Fibroblast of skin of left quadriceps (primary cell): ENCODE results near the gene RAPGEF4.
A peak's percentile ranks its signal among the peaks of the same experiment; 100 is the strongest.

Experiments used
- DNase-seq, 2 experiments: peaks; one replicate each; pipeline ENCODE4 v3.0.0-alpha.2; 2013; ENCODE audit warnings: low read depth in 2 of 2

Gene RAPGEF4

DNA sequence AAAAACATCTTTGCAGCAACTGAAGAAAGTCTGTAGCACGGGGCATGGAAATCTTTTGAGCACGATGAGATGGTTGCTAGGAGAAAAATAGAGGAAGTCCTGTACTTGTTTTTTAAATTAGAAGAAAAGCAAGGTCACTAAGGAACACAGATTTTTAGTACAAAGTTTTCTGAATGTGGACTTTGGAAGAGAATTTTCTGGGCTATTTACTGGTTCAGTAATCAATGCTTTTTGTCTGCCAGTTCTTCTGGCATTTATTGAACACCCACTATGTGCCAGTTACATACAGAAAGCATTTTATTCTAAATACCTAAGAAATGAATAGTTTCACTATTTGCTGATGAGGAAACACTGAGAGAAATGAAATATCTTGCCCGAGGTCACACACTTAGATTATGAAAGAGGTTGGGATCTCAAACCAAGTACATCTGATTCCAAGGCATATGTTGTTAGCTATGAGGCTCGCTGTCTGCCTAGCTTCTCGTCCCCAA, 324.4 kb downstream of the RAPGEF4 start:
- no peak for DNase-seq

DNA sequence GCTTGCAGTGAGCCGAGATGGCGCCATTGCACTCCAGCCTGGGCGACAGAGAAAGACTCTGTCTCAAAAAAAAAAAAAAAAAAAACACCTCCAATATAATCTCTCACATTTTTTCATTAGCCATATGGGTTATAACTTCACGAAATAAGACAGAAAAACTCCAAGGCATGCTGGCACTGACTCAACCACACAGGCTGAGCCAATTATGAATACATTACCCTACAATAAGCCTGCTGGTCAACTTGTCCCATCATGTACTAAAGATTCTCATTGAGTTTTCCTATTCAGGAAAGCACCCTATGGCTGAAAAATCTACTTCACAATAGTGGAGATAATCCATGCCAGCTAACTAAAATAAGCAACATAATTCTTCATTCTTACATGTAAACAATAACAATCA, 327.2 kb downstream of the RAPGEF4 start:
- peak in 1 of 2 experiments; percentile 62 for DNase-seq

DNA sequence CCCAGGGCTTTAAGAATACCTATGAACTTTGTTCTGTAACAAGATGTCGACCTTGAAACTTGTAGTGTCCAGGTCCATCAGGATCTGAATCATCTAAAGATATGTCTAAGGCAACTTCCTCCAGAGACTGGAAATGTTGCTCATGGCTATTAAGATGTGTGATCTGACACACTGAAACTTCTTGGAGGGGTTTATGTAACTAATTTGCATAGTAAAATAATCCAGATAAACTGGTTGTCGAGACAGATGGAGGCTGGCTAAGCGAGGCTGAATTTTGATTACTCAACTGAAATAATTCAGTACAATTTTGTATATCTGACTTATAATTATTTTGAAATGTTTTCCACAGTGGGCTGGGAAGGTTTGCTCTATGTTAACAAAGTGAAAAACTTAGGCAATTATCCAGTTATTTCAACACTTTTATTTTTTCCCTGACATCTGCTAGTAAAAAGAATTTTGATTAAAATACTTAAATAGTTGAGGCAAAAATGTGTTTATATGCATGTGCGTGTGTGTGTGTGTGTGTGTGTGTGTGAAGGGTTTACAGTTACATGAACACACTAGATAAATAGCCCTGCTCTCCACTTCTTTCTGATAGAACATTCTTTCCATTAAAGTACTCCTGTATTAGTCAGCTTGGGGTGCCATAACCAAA, 328.6 kb downstream of the RAPGEF4 start:
- DNase-seq, result peak; percentile 62 to 72

DNA sequence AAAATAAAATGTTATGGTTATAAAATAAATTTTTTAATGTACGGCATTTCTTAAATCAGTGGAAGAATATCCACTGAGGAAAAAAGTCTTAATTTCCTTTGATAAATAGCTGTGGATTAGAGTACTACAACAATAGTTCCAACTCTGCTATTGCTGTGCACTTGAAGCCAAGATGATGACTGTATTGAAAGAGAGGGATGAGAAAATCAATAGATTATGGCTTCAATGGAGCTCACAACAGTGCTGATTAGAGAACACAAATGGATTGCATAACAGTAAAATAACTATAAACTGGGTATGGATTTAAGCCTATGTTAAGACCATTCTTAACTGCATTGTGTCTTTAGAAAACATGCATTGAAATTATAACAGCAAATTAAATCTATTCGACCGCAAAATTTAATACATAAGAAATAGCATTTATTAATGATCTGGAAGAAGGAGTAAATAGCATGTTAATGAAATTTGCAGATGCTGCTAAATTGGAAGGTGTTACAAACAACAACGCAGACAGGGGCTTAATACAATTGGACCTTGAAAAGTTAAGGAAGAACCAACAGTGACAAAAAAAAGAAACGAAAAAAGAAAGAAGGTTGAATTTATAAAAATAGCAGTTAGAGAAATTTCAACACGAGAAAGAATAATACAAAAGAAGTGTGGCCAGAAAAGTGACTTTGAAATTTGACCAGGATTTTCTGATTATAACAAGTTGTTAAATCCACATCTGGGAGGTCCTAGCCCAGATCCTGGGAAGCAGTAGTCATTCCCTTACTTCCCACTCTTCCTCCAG, 331.4 kb downstream of the RAPGEF4 start:
- no peak for DNase-seq

DNA sequence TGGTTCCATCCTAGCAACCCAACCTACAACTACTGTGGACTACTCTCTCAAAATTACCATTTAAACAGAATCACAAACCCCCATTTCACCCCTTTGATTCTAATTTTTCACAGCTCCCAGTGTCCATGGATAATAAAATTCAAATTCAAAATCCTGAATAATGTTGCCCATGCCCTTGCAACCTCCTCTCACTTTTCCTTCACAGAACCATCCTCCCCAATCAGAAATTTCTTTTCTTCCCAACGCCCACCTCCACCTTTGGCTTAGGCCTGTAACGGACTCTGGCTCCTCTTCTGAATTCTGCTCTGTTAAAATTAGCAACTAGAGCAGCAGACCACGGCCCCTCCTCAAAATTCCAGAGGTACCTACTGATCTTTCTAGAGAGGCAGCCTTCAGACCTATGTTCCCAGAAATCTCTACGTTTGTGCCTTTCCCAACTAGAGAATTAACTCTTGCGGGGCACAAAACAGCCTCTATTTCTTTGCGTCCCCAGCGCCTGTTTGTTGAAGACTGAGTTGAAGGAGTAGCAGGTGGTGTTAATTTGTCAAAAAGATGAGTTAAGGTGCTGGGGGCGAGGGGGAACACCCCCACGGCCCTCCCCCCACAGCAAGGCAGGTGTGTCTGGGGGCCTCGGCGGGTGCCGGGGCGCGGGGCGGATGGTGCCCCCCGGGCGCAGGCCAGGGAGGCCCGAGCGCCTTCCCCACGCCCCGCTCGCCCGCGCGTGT, 339.6 kb downstream of the RAPGEF4 start:
- no peak for DNase-seq

DNA sequence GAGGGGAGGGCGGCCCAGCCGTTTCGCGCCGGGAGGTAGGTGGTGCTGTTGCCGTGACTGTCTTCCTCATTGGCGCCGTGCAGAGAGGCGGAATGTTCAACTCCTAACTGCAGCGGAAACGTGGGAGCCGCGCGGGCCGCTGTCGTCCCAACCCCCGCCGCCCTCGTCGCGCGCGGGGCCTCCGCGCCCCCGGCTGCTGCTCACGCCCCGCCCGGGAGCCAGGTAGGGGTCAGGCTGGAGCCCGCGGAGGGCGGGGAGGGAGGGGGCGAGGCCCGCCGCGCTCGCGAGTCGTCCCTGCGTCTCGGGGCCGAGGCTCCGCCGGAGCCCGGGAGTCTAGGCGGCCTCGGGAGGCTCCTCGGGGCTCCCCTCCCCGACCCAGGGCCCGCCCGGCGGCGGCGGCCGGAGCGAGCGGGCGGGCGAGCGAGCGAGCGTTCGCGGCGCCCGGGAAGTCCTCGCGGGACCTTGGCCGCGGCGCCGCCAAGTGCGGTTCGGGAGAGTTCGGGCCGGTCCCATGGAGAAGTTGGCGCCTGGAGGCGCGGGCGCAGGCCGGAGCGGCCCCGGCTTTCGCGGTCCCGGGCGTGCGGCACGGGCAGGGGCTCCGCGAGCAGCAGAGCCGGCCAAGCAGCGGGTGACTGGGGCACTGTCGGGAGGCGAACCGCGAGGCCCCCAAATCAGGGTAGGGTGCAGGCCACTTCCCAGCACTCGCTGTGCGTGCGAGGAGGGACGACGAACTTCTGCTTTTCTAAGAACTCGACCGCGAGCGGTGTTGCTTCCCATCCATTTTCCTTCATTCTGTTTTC, 340.3 kb downstream of the RAPGEF4 start, which contains the start of gene MAP3K20:
TSS of gene MAP3K20 (plus strand) at position 66 of the 800 bp plus-strand sequence. CDS start 15,186 bp downstream, outside the sequence.
- peak in 1 of 2 experiments; percentile 61 for DNase-seq

DNA sequence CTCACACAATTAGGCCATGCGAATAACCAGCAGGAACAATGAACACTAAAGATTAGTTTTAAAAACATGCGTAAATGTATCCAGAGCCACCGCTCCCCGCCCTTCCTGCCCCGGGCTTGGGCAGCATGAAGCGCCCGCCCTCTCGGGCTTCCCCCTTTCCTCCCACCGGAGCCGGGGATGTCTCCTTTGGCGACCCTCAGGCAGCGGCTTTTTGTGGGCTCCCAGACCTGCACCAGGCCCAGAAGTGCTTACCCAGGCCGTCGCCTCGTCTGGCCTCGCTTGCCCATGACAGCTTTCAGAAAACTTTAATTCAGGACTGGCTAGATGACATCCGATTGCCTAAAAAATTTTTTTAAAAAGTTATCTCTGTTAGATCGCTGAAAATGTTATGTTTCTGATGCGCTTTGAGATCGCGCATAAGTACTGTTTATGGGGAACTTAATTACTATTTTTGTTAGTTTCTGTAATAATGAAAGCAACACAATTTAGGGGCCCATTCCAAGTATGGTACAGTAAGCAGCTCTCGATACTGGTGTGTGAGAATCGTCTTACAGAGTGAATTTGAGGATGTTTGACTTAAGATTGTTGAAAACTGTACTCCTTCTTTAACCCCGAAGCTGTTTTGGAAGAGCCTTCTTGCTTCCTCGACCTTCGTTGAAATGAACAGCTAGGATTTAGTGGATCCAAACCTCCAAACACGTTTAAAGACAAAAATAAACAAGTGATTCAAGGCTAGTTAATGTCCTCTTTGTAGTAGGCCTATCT, 341.1 kb downstream of the RAPGEF4 start:
- DNase-seq, result no peak

DNA sequence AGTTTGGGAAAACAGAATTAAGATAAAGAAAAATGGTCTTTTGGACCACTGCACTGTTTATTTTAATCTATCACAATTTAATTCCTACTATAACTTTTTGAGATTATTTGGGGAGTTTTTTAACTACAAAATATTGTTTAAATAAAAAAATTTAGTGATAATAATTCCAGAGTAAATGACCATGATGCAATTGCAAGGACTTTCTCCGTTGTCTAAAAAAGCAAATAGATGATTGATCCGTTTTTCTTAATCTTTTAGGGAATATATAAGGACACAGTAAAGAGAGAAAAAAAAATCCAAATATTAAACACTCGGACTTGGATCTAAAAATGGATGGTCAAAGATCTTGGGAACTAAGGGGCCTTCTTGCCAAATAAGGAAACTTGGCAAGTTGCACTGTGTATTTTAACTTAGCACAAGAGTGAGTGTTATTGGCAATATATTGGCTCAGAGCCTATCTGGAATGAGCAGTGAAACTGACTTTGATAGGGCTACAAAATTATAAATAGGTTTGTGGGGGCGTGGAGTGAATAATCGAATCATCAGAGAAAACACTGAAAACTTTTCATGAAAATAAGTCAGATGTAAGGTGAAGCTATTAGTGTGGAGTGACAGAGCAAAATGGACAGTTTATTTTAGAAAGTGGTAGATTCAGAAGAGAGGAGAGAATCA, 342.0 kb downstream of the RAPGEF4 start:
- no peak for DNase-seq

DNA sequence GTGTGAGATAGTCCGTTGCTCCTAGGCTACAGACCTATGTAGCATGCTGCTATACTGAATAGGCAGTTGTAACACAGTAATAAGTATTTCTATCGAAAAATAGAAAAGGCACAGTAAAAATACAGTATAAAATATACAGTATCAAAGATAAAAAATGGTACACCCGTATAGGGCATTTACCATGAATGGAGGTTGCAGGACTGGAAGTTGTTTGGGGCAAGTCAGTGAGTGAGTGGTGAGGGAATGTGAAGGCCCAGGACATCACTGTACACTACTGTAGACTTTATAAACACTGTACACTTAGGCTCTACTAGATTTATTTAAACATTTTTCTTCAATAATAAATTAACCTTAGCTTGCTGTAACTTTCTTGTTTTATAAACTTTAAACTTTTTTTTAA, 343.5 kb downstream of the RAPGEF4 start:
- no peak for DNase-seq

DNA sequence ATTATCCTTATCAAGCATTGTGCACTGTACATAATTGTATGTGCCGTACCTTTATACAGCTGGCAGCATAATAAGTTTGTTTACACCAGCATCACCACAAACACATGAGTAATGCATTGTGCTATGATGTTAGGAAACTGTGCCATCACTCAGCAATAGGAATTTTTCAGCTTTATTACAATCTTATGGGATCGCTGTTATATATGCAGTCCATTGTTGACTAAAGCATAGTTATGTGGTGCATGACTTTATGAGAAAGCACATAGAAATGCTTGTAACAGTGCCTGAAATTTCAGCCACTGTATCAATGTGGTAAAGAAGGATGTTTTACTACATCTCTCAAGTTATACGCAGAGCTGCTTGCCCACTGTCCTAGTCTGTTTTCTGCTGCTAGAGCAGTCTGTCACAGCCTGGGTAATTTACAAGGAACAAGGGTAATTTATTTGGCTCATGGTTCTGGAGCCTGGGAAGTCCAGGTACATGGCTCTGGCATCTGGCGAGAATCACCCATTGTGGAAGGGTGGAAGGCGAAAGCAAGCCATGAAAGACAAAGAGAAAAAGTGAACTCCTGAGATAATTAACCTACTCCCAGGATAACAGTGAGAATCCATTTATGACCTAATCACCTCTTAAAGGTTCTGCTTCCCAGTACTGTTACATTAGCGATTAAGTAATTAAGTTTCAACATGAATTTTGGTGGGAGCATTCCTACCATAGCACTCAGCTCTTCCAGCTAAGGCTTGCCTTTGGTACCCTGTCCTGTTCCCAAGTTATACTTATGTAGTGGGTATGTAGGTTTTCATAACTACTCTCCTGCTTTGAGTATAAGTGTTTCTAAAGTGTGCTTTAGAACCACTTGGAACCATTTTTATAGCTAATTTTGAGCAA, 344.6 kb downstream of the RAPGEF4 start:
- peak; percentile 93 for DNase-seq

DNA sequence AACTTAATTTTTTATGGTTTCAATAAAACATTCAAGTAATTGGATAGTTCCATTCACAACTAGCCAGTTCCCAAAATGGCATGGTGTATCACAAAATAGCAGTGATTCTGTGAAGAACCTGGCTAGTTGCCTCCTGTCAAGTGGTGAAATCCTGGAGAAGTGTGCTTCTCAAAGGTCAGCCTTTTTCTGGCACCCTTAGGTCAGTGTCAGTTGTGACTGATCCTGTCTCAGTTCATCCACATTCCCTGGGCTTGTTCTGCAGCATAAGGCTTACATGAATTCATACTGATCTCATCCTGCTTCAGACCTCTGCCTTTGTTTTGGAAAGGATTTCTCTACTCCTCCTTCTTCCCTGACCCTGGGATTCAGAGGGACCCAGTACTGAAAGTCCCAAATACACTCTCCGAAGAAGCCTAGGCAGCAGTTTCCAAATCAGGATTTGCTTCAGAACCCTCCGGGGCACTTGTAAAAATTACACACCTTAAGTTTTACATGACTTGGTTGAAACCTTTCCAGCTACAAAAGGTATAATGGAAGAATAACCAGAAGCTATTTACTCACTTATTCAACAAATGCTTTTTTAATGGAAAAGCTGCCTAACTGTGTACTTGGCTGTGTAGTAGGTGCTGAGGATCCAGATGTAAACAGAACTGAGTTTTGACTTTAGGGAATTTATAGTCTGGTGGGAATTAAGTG, 351.0 kb downstream of the RAPGEF4 start:
- DNase-seq, result no peak

DNA sequence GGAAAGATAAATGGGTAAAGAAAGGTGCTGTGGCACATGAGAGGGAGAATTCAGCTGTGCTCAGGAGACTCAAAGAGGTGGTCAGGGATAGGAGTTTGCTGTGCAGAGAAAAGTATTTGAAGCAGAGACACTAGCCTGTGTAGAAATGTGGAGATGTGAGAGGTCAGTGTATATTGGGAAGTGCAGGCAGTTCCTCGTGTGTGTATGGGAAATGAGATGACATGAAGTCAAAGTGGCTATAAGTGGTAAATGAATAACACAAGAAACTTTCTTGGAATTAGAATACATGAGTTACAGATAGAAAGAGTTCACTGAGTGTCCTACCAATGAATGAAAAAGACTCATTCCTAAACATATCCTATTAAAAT, 351.6 kb downstream of the RAPGEF4 start:
- DNase-seq, result no peak

DNA sequence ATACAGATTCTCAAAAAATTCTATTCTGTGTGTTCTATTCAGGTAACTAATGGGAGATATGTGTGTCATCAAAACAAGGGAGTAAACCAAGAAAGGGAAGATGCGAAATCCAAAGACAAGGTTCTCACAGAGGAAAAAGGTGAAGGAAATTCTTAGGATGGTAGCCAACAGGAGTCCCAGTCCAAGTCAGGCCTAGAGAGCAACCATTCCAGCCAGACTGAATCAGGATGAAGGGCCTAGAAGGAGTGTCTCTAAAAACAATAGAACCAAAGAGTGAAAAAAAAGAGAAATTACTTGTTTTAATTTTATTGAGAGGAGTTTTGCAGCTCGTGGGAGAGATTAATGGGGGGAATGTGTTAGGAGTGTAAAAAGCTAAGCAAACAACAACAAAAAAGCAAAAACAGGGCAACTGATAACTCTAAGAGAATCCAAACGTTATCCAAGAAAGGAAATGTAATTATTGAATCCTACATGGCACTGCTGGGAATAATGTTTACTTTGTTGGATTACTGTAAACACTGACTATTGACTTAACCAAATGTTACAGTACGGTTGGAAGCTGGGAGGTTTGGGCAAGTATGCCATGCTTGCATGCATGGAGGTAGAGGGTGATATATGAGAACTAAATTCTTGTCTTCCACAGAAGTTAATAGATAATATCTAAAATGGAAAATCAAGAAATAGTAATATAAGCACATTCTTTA, 352.3 kb downstream of the RAPGEF4 start:
- no peak for DNase-seq

DNA sequence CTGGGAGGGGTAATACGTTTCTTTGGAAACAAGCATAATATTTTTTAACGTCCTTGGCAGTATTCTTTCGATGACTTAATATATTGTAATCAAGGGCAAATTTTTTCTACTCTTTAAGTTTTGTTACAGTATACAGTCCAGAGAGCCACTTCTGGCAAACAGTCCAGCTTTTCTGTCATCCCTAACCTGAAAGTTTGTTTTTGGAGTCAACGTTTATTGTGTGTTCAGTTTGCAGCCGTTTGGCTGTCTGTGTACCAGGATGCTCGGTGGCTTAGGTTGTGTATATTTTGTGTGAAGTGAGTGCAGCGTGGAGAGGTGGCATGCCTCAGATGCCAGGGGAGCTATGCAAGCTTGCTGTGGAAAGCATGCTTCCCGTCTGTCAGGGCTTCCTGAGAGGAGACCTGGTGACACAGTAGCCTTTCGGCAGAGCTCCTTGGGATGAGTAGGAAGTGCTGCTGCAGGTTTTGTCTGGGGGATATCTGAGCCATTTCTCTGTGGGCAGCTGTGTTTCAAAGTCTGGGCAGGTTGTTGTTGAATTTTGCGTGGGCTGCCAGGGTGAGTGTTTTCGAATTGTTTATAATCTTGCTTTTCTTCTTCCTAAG, 354.7 kb downstream of the RAPGEF4 start:
- DNase-seq, result no peak

DNA sequence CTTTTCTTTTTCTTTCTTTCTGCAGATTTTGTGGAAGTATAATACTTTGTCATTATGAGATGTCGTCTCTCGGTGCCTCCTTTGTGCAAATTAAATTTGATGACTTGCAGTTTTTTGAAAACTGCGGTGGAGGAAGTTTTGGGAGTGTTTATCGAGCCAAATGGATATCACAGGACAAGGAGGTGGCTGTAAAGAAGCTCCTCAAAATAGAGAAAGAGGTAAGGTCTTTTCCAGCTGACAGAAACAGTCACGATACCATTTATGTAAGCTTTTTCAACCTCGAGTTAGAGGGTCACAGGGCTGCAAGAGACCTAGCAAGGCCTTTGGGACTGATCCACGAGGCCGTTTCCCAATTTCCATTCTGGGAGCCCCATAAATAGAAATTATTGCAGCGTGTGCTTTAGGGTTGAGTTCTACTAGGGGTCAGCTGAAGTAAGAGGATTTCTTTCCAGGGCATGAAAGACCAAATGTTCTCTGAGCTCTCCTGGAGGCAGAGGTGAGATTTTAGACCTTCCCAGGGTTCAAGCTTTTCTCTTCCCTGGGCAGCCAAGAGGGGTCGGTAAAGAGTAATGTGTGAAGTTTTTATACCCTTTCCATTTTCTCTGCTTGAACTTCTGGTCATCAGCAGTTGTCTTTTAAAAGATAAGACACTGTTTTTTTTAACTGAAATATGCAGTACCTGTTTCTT, 355.5 kb downstream of the RAPGEF4 start:
- no peak for DNase-seq

DNA sequence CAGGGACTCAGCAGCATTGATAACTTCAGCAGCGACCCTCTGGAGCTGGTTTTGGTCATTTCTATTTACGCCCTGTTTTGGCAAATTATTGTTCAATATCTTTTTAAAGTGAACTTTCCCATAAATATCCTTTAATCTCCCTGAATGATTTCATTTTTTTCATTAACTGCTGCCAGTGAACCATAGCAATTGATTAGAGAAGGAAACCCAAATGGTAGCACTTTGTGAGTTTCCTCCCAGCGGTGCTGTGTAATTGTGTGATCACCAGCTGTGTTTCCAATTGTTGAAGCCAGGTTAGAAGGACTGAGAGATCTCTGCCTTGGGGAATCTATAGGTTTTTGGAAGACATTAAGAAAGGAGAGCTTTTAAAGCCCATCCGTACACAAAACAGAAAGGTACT, 356.3 kb downstream of the RAPGEF4 start:
- no peak for DNase-seq

DNA sequence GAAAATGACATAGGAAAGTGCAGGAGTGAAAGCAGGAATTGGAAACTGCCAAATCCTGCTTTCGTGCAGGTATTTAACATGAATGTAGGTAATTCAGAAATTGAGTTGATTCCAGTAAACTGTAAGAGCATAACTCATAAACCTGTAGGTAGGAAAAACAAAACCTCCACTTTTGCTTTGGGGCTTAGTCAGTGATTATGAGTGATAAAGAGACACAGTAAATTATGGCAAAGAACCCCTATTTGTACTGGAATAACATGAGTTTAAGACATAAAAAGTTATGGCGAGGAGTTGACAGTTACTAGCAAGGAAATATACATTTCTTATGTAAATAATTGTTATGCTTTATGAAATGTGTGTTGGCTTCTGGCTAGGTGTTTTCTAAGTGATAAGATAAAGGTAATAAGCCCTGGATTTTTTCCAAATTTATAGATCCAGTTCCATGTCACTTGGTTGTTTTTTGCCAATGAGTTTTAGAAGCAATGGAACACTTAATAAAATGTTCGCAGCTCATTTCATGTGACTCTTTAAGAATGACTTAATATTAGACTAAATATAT, 357.3 kb downstream of the RAPGEF4 start:
- no peak for DNase-seq
